HG03520 (cell line): Measurements from ENCODE around the gene MGA.
A peak's percentile ranks its signal among the peaks of the same experiment; 100 is the strongest.

Experiments
- ATAC-seq: cut with Tn5 transposase; IDR thresholded peaks from one replicate; pipeline ENCODE4 v1.9.1; 2021; ENCODE audit warnings: mild to moderate bottlenecking, moderate library complexity; ENCODE audit not compliant: unreplicated experiment

The MGA gene

DNA sequence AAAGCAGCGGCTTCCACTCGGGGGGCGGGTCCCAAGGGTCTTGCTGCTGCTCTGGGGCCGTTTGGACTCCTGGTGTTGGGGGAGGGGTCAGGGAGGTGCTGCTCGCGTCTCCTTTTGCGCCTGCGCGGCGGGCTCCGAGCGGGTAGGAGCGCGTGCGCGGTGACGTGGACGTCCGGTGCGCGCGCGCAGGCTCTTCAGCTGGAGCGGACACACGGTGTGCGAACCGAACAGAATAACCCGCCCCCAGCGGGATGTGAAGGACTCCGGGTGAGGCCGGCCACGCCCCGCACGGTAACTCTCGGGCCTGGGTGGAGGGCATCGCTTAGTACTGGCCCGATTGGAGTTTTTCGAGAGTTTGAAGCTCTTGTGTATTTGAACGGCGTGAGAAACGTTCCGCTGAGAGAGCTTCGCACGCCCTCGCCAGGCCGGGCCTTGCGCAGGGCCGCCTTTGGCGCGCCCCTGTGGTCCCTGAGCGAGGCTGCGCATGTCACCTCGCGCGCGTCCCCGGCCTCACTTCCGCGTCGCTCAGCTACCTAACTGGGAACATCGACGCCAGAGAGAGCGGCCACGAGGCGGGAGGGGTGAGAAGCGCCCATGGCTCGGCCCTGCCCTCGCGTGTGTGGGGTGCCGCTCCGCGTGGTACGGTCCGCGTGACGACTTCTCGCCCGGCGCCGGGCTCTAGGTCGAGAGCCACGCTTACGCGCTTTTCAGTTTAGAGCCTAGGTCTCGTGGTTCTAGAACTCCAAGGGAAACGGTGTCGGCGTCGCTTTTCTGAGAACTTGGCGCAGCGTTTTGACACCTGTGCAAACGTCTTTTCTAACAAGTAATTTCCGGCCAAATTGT, at the start of gene MGA:
TSS of gene MGA (plus strand) at position 171 of the 843 bp plus-strand sequence.
- ATAC-seq = peak; percentile 69

DNA sequence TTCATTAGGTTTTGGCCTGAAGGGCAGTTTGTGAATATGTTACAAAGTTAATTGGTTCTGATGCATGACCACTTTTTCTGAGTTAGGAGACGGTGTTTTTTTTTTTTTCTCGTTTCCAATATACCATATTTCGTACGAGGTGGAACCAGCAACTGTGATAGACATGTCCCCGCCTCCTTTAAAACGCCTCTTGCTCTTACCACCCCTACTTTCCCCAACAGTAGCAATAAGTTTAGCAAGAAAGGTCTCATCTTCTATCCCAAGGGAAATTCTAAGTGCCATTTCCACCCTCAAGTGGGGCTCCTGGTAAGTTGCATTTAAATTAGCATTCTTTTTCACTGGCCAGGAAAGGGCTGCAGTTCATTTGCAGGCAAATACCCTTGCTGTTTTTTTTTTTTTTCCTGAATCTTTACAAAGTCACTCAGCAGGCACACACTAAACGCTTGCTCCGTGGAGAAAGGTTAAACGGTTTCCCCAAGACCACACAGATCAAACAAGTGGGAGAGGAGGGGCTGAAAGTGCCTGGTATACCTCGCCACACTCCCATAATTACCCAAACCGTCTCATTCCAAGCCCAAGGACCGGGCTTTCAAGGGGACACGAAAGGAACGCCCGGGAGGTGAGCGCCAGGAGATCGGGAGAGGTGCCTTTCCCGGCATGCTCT, 39.5 kb upstream of the MGA start:
- no peak for ATAC-seq

DNA sequence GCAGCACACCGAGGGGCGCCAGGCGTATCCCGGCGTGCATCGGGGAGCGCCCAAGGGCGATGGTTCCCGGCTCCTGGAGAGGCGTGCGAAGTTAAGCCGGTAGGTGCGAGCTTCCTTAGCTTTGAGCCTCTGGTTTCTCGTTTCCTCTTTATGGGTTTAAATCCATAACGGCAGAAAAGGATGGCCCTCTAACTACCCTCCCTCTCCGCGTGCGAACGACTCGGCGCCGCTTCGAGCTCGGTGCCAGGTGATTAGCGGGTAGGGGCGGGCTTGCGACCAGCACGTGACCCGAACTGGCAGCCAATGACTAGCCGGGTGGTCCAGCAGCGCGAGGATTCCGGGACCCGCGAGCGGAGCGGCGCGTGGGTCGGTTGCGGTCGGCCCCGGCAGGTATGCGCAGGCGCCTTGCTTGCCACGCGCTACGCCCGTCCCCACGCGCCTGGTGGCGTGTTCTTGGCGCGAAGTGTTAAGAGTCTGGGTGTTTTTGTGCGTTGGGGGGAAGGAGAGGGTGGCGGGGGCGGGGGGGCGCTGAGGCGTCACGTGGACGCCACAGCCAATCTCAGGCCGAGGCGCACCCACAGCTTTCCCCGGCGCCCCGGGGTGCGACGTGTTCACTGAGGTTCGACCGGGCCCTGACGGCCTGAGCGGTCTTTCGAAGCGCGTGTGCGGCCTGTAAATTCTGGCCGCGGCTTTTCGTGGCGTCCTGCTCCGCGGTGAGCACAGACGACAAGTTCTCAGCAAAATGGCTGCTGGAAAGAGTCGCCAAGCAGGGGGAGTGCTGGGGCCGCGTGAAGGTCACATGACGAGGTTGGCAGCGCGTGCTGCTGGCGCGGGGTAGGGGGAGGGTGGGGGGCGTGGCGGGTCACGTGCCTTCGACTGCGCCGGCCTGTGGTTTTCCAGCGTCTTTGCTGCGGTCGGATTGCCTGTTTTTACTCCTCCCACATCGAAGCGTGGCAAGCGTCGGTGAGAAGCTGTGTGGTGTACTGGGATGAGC, 38.7 kb upstream of the MGA start:
- ATAC-seq = no peak

DNA sequence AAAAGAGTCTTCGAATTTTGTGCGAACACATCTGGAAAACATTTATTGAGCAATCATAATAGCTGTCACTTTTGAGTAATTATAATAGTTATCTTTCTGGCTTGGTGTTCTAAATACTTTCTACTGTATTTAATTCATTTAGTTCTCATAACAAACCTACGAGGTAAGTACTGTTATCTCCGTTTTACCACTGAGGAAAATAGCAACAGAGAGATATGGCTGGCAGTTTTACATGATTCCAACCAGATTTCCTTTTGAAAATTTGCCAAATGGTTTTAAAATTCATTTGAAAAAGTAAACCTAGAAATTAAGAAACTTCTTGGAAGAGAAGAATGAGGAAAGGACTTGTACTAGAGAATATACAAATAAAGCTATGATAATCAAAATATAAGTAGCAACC, 37.3 kb upstream of the MGA start:
- no peak for ATAC-seq

DNA sequence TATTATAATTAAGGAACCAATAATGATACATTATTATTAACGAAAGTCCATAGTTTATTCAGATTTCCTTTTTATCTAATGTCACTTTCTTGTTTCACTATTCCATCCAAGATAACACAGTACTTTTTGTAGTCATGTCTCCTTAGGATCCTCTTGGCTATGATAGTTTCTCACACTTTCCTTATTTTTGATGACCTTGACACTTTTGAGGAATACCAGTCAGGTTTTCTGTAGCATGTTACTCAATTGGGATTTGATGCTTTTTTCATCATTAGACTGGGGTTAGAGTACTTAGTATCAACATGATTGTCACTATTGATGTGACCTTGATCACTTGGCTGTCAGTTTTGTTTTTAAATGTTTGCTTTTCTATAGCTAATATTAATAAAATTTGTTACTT, 33.0 kb upstream of the MGA start:
- no peak for ATAC-seq

DNA sequence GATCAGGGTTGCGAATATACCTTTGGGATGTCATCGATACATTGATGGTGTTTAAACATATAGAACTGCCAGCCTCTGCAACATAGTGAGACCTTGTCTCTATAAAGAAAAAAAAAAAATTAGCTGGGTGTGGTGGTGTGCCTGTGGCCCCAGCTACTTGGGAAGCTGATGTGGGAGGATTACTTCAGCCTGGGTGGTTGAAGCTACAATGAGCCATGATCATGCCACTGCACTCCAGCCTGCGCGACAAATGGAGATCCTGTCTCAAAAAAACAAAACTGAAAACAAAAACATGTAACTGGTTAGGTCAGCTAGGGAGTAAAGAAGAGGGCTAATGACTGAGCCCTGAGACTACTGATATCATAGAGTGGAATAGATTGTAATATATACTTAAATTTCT, 30.7 kb upstream of the MGA start:
- ATAC-seq = no peak

DNA sequence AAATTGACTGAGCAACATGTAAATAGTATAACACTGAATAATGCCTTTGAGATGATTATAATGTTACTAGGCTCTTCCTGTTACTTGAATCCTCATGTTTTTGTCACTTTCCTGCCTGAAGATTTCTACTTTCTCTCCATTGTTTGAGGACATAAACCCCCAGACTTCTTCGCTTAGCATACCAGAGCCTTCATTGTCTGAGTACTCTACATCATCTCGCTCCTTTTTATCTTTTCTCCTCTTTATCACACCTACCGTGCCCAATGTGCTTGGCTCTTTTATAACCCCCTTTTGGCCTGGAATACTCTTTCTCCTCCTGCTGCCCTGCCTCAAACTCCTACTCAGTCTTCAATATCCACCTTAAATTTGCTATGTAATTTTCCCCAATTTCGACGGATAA, 30.3 kb upstream of the MGA start:
- no peak for ATAC-seq

DNA sequence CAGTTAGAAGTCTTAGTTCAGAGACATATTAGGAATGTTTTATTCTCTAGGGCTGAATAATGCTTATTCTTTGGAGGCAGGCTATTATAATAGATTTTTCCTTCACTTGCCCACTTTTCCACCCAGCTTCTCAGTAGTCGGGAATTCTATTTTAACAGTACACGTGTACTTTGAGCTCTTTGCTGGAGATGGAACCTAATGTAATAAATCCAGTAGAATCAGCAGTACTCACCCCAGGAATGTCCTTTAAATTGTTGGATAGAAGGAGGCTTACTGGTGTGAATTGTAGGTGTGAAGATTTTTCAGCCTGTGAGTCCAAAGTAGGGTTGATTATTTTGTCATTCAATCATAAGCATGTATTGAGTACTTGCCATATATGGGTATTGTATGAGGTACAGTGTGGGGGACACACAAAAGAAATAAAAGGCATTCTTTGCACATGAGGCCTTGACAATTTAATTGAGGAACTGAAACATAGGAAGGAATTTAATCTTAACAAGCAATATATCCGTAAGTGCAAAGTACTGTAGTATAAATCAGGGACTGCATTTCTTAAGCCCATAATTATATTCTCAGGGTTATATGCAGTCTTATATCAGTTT, 29.5 kb upstream of the MGA start:
- ATAC-seq = no peak

DNA sequence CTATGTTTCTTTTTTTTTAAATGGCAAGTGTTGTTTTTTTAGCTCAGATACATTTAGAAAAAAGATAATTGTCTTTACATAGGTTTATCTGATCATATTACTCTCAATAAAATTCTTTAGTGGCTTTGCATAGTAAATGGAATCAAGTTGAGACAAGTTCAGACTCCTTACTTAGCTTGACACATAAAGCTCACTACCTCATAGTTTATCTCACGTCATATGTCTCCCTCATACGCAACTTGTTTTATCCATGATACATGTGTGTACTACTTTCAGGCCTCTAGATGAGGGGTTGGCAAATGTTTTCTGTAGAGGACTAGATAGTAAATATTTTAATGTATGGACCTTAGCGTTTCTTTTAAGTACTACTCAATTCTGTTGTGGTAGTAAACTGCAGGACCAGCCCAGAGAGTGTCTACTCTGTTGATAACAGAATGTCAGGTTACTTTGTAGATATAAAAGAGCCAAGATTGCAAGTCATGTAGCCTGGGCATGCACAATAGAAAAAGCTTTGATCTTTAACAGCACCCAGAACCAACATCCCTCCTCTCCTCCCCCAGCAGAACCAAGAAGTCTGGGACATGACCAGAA, 28.2 kb upstream of the MGA start:
- no peak for ATAC-seq

DNA sequence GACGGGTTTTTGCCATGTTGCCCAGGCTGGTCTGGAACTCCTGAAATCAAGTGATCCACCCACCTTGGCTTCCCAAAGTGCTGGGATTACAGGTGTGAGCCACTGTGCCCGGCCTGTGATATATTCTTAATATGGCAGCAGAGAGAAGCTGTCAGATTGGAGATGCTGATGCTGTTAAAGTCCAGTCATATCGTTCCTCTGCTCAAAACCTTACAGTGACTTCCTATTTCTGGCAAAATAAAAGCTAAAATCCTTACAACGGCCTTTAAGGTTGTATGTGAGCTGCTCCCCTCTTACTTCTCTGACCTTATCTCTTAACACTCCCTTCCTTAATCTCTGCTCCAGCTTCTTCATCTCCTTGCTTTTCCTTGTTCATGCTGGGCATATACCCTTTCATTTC, 26.6 kb upstream of the MGA start:
- ATAC-seq = no peak

DNA sequence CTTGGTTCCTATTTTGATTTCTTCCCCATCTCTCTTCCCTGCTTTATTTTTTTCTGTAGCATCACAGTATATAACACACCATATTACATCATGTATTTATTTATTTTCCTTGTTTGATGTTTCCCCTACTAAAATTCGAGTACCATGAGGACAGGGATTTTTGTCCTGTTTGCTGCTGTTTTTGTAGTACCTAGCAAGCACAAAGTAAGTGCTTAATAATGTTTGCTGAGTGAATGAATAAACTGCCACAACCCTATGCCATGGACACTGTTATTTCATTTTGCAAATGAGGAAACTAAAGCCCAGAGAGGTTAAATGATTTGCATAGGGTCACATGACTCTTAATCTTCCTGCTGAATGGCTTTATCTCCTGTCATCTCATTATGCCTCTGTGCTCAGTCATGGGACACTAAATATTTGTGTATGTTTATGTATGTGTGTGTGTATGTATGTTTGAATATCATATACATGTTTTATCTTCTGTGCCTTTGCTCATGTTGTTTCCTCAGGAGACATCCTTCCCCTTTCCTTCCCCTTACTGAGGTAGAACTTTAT, 26.1 kb upstream of the MGA start:
- ATAC-seq = no peak

DNA sequence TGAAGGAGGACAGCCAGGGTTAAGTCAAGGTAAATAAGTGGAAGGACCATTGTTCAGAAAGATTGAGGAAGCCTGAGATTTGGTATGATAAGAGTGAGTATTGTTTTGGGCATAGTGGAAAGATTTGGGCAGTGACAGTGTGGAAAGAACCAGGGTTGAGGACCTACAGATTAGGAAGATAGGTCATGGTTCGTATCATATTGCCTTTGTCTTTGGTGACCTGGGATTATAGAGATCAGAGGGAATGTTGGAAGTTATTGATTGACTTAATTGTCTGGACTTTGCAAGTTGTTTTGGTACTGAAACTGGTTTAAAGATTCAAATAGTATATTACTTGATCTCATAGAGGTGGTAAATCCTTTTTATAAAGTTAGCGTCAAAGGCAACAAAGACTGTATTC, 23.1 kb upstream of the MGA start:
- ATAC-seq = no peak

DNA sequence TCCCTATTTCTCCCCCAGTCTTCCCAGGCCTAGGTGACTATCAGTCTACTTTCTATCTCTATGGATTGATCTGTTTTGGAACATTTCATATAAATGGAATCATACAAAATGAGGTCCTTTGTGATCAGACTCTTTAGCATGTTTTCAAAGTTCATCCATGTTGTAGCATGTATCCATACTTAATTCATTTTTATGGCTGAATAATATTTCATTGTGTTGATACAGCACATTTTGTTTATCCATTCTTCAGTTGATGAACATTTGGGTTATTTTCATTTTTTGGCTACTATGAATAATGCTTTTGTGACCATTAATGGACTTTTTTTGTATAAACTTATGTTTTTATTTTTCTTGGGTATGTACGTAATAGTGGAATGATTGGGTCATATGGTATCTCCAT, 19.2 kb upstream of the MGA start:
- no peak for ATAC-seq

DNA sequence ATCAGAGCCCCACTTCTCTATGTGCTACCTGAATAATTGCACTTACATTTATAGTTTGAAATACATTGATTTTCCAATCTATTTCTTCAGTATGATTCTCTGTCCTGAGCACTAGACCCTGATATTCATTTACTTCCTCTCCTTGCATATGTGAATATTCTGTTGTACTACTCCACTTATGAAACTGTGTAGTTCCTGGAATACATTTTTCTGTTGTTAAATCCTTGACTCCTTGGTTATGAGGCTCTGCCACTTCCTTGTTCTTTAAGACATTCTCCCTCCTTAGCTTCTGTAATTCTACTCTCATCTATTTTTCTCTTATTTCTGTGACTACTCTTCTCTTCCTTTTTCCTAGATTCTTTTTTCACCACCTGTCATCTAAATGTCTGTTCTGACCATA, 12.9 kb upstream of the MGA start:
- ATAC-seq = no peak

DNA sequence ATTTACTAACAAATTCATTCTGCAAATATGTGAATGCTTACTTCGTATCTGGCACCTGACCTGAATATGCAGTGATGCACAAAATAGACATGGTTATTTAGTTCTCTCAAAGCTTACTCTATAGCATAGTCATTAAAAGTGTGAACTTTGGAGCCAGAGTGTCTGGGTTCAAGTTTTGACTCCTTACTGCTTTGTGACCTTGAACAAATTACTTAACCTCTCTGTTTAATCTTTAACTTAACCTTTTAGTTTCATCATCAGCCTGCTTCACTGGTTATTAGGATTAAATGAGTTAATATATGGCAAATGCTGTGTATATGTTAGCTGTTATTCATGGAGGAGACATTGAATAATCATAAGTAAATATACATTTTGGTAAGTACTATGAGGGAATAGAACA, 12.1 kb upstream of the MGA start:
- ATAC-seq = no peak

DNA sequence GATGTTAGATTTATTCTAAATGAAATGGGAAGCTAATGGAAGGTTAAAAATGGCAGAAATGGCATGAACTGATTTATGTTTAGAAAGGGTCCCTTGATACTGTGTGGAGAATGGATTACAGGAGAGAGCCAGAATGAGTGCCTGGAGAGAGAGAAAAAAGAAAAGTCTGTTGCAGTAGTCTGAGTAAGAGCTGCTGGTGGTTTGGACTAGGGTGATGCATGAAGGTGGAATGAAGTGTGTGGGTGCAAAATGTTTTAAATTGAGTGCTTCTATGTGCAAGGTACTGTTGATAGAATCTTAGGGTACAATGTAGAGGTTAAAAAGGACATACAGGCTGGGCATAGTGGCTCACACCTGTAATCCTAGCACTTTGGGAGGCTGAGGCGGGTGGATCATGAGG, 11.4 kb upstream of the MGA start:
- no peak for ATAC-seq

DNA sequence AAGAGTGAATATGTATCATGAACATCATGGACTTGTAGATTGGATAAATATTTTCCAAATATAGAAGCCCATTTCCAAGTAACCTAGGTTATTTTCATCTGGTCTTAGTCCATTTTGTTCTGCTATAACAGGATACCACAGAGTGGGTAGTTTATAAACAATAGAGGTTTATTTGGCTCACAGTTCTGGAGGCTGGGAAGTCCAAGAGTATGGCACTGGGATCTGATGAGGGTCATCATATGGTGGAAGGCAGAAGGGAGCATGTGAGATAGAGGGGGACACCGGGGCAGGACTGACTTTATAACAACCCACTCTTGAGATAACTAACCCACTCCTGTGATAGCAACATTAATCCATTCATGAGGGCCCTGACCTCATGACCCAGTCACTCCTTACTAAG, 9.4 kb upstream of the MGA start:
- no peak for ATAC-seq

DNA sequence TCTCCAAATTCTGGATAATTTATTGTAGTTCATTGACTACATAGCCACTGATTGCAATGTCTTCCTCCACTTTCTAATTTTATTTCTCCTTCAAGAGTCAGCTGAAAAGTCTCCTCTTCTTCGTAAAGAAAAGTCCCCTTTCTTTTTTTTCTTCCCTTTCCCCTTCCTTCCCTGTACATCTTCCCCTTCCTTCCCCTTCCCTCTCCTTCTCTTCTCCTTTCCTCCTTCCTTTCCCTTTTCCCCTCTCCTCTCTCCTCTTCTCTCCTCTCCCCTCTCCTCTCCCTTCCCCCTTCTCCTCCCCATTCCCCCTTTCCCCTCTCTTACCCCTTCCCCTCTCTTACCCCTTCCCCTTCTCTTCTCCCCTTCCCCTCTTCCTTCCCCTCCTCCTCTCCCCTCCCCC, 8.8 kb upstream of the MGA start:
- ATAC-seq = no peak

DNA sequence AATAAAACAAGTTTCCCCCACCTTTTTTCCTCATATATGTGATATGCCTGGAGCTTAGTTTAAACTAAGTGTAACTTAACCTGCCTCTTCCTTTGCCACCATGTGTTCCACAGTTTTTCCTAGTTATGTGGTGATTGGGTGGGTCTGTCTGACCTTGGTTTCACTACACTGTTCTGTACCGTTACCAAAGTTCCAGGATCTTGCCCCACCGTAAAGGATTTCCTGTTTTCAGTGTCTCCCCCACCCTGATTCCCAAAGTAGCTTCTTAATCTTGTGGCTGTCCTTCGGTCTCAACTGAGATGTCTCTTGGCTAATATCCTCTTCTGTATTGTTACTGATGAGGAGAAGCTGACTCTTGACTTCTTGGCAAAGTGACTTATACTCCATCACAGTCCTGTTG, 6.4 kb upstream of the MGA start:
- no peak for ATAC-seq

DNA sequence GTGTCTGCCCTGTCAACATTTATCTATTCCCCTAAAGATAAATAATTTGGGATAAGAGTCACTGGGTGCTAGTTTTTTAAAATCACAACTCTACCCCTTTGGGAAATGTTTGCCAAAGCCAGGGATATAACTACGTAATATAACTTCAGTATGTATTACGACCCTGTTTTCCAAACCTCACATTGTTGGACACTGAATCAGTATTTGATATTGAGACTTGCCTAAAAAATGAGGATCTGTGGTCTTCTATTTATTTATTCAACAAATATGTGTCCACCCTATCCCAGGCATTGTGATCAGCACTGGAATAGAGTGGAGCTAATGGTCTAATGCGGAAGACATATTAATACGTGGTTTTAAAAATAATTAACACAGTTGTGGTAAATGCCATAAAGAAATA, 4.5 kb upstream of the MGA start:
- ATAC-seq = no peak
